SK-N-SH treated with all-trans-retinoic acid at 6 μM for 48 hours (cell line): ENCODE measurements around the gene CYBC1.

ENCODE experiments used
- ATAC-seq: fragments of 200-7000 bp; cut with Tn5 transposase; 3 replicates; pipeline ENCODE4 v1.9.1; 2020; ENCODE audit warnings: mild to moderate bottlenecking, moderate library complexity
- ARNTL ChIP-seq: fragments of 450-650 bp; formaldehyde crosslinking; IDR thresholded peaks from 2 replicates; pipeline ENCODE4 v1.5.0; 2020; ENCODE audit warnings: low read depth, mild to moderate bottlenecking, moderate library complexity, borderline replicate concordance
- BACH2 ChIP-seq: fragments of 250-450 bp; sonication (Bioruptor Pico); IDR thresholded peaks from 2 replicates; pipeline ENCODE4 v1.9.0; 2021; ENCODE audit warnings: mild to moderate bottlenecking, borderline replicate concordance
- CSRNP3 ChIP-seq: fragments of 250-450 bp; sonication (Bioruptor Pico); IDR thresholded peaks from 2 replicates; pipeline ENCODE4 v1.5.1; 2021; ENCODE audit warnings: mild to moderate bottlenecking, moderate library complexity
- ESRRG ChIP-seq: fragments of 250-450 bp; sonication (Bioruptor Pico); IDR thresholded peaks from 2 replicates; pipeline ENCODE4 v1.6.1; 2021; ENCODE audit warnings: mild to moderate bottlenecking
- ISL1 ChIP-seq: fragments of 250-450 bp; sonication (Bioruptor Pico); IDR thresholded peaks from 2 replicates; pipeline ENCODE4 v2.1.2; 2022; ENCODE audit warnings: mild to moderate bottlenecking, moderate library complexity
- POU6F1 ChIP-seq: fragments of 250-450 bp; sonication (Bioruptor Pico); IDR thresholded peaks from 2 replicates; pipeline ENCODE4 v1.8.0; 2021; ENCODE audit warnings: low read depth, mild to moderate bottlenecking, moderate library complexity, borderline replicate concordance
- PPARA ChIP-seq: fragments of 250-450 bp; sonication (Bioruptor Pico); IDR thresholded peaks from 2 replicates; pipeline ENCODE4 v1.5.0; 2020; ENCODE audit warnings: mild to moderate bottlenecking, borderline replicate concordance
- RARB ChIP-seq: fragments of 250-450 bp; sonication (Bioruptor Pico); IDR thresholded peaks from 2 replicates; pipeline ENCODE4 v1.8.0; 2021; ENCODE audit warnings: mild to moderate bottlenecking, moderate library complexity
- TCF4 ChIP-seq: fragments of 250-450 bp; sonication (Bioruptor Pico); IDR thresholded peaks from 2 replicates; pipeline ENCODE4 v1.8.0; 2021; ENCODE audit warnings: mild to moderate bottlenecking, moderate library complexity, borderline replicate concordance
- TOX ChIP-seq: fragments of 250-450 bp; sonication (Bioruptor Pico); IDR thresholded peaks from 2 replicates; pipeline ENCODE4 v1.8.0; 2021; ENCODE audit warnings: mild to moderate bottlenecking, moderate library complexity, borderline replicate concordance
- TSHZ2 ChIP-seq: fragments of 250-450 bp; sonication (Bioruptor Pico); IDR thresholded peaks from 2 replicates; pipeline ENCODE4 v1.5.0; 2020; ENCODE audit warnings: mild to moderate bottlenecking, moderate library complexity
- ZFP3 ChIP-seq: fragments of 250-450 bp; sonication (Bioruptor Pico); IDR thresholded peaks from 2 replicates; pipeline ENCODE4 v1.5.0; 2020; ENCODE audit warnings: mild to moderate bottlenecking, moderate library complexity
- ZNF565 ChIP-seq: fragments of 450-650 bp; formaldehyde crosslinking; conservative IDR thresholded peaks from 2 replicates; pipeline ENCODE4 v1.5.0; 2020; ENCODE audit warnings: low read depth, mild to moderate bottlenecking, moderate library complexity
- TF ChIP-seq, protein P1 (sequence below): fragments of 250-450 bp; sonication (Bioruptor Pico); IDR thresholded peaks from 2 replicates; pipeline ENCODE4 v1.8.0; 2020; ENCODE audit warnings: mild to moderate bottlenecking, moderate library complexity, borderline replicate concordance

Gene CYBC1

GRCh38 chr17:82400206-82400605 lies 50.3 kb downstream of the CYBC1 start:
- TF ChIP-seq ARNTL (CRISPR knock-in tag) (no peak), RARB (CRISPR knock-in tag) (no peak), ZNF565 (CRISPR knock-in tag) (no peak), TCF4 (no peak), TOX (no peak), POU6F1 (CRISPR knock-in tag) (no peak), ISL1 (CRISPR knock-in tag) (no peak), PPARA (no peak)
- ATAC-seq, result no peak

GRCh38 chr17:82399601-82400101 lies 50.9 kb downstream of the CYBC1 start:
- TF ChIP-seq ESRRG (CRISPR knock-in tag) (no peak), CSRNP3 (CRISPR knock-in tag) (no peak), RARB (CRISPR knock-in tag) (no peak)
- TF ChIP-seq, protein P1, sequence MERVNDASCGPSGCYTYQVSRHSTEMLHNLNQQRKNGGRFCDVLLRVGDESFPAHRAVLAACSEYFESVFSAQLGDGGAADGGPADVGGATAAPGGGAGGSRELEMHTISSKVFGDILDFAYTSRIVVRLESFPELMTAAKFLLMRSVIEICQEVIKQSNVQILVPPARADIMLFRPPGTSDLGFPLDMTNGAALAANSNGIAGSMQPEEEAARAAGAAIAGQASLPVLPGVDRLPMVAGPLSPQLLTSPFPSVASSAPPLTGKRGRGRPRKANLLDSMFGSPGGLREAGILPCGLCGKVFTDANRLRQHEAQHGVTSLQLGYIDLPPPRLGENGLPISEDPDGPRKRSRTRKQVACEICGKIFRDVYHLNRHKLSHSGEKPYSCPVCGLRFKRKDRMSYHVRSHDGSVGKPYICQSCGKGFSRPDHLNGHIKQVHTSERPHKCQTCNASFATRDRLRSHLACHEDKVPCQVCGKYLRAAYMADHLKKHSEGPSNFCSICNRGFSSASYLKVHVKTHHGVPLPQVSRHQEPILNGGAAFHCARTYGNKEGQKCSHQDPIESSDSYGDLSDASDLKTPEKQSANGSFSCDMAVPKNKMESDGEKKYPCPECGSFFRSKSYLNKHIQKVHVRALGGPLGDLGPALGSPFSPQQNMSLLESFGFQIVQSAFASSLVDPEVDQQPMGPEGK (CRISPR knock-in tag), result no peak
- peak; percentile 3; the same call in 2 of the 3 replicates for ATAC-seq

GRCh38 chr17:82399041-82399441 lies 51.5 kb downstream of the CYBC1 start:
- ATAC-seq, result peak; percentile 88
- 0 out of 2 replicates have a peak, but pooled peaks have one; percentile 41 for TF ChIP-seq TSHZ2 (CRISPR knock-in tag)
- TF ChIP-seq, protein P1 (CRISPR knock-in tag), result no peak
- no peak for TF ChIP-seq CSRNP3 (CRISPR knock-in tag)
- TF ChIP-seq TCF4, result peak; percentile 87
- TF ChIP-seq ZFP3 (CRISPR knock-in tag), result no peak

DNA sequence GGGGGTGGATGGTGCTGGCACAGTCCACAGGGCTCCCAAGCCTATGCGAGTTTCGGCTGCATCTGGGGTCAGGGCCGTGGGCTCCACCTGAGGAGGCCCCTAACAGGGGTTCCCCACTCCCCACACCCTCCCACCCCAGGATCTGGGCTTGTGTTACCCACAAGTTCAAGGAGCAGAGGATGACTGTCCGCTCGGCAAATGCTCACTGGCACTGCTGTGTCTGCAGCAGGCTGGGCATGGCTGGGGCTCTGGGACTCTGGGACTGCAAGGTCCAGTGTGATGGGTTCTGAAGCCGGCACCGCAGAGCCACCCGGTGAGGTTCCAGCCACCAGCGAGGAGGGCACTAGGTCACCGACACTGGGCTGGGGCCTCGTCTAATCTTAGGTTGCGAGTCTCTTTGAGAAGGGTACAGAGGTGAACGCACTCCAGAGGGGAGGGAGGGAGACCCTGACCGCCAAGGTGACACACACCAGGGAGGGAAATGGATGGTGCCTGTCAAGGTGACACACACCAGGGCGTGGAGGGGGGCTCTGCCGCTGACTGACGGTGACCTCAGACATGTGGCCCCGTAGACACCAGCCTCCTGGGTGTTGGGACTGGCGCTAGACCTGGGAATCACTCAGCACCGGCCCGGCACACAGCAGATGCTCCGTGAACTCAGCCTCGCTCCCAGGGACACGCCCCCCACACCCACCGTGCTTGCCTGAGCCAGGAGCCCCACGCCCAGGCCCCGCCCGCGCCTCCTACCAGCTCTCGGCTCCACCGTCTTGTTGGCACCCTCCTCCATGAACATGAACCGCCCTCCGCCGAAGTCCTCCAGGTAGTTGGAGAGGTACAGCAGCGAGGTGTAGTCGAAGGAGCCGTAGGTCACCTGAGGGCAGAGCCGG lies 52.9 kb downstream of the CYBC1 start:
- no peak for TF ChIP-seq TSHZ2 (CRISPR knock-in tag)
- no peak for TF ChIP-seq CSRNP3 (CRISPR knock-in tag)
- TF ChIP-seq BACH2 (CRISPR knock-in tag), result no peak
- no peak for TF ChIP-seq ZNF565 (CRISPR knock-in tag)
- no peak for ATAC-seq
